Gastrocnemius medialis (tissue), 4 donors: ENCODE results near the gene PACSIN2. TPM values are rescaled to one million over a fixed set of nuclear protein-coding genes. Genes with fewer than 3 reads are reported as not detected.
A peak's percentile ranks its signal among the peaks of the same experiment; 100 is the strongest.
"Not testable (repeated sequence)": the region's sequence is repeated elsewhere in the genome, so short reads cannot be mapped to it uniquely, and the experiment has no call there.

Source experiments
- ATAC-seq, 2 donors: fragments of 150-250 bp; one replicate each; pipeline ENCODE4 v1.9.1; 2016
- DNase-seq, 2 donors: peaks; one replicate each; pipeline ENCODE4 v3.0.0-alpha.2; 2019
- H3K27ac ChIP-seq, 4 donors: fragments of 200-600 bp; sonication (generic); 1 replicate in 1 of 4; 2 replicates in 3 of 4; pipeline ENCODE4 v1.5.1; 2016 to 2018; ENCODE audit warnings: mild to moderate bottlenecking in 2 of 4, moderate library complexity in 1 of 4
- H3K27me3 ChIP-seq, 3 donors: fragments of 200-600 bp; sonication (generic) in 2 of 3; 1 replicate in 1 of 3; 2 replicates in 2 of 3; pipeline versions ENCODE4 v1.5.1 to v1.6.0; 2016 to 2019; ENCODE audit warnings: mild to moderate bottlenecking in 1 of 3, moderate library complexity in 1 of 3
- H3K36me3 ChIP-seq, 2 donors: fragments of 200-600 bp; sonication (generic) in 1 of 2; one replicate each; pipeline ENCODE4 v1.5.1; 2017 to 2018
- H3K4me1 ChIP-seq, 2 donors: fragments of 200-600 bp; sonication (generic) in 1 of 2; one replicate each; pipeline ENCODE4 v1.5.1; 2016 to 2017; ENCODE audit warnings: mild to moderate bottlenecking in 2 of 2
- H3K4me3 ChIP-seq, 4 donors: fragments of 200-600 bp; sonication (generic) in 3 of 4; 1 replicate in 1 of 4; 2 replicates in 3 of 4; pipeline ENCODE4 v1.5.1; 2016 to 2019; ENCODE audit warnings: mild to moderate bottlenecking in 2 of 4
- H3K9me3 ChIP-seq, 3 donors: fragments of 200-600 bp; sonication (generic) in 2 of 3; 1 replicate in 1 of 3; 2 replicates in 2 of 3; pipeline ENCODE4 v1.5.1; 2016 to 2019
- CTCF ChIP-seq, 5 experiments: fragments of 450-650 bp in 3 of 5; fragments of 200-600 bp in 2 of 5; sonication (generic) in 2 of 5; IDR thresholded peaks in 4 of 5; conservative IDR thresholded peaks in 1 of 5; 1 replicate in 4 of 5; 2 replicates in 1 of 5; pipeline ENCODE4 v1.5.1; 2016 to 2019; ENCODE audit warnings: antibody characterized with exemption in 5 of 5, mild to moderate bottlenecking in 3 of 5, moderate library complexity in 3 of 5
- POLR2A ChIP-seq, 2 donors: fragments of 450-650 bp; IDR thresholded peaks; one replicate each; pipeline ENCODE4 v1.6.1; 2017; ENCODE audit warnings: antibody characterized with exemption in 2 of 2, mild to moderate bottlenecking in 2 of 2, moderate library complexity in 2 of 2
- in situ Hi-C, 4 donors: fragments of 200-750 bp; cut with MboI; loops; one replicate each; pipeline versions ENCODE4 v1.15.0 to v1.8.0; 2017; ENCODE audit warnings: low sequenced_read_pairs in 4 of 4
- intact Hi-C: fragments of 100-400 bp; cut with DNase I; formaldehyde crosslinking; loops from one replicate; pipeline ENCODE4 v1.15.1; 2023; ENCODE audit warnings: low total_unique reads
- total RNA-seq, 4 donors: library from RNA; depleted of rRNA; stranded (reverse); fragments of >200 nt; gene quantifications; one replicate each; pipeline versions ENCODE4 v1.1.0 to v1.2.3, GENCODE V29; 2016

Gene PACSIN2
- total RNA-seq, 4 donors from 2014 or later: 37.3 to 45.9 (median 39.8) TPM

DNA sequence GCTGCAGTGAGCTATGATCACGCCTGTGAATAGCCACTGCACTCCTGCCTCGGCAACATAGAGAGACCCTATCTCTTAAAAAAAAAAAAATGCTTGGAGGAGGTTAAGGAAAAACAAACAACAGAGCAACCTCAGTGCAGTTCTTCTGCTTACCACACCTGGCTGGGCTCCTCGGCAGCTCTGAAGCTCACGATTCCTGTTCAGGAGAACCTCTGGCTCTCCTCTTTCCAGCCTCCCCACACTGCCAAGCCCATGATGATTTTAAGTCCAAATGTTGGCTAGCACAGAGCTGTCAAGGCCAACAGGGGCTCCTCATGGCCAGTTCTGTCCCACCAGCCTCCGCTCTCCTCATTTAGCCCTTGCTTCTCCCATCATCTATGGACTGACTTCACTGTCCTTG lies 88.2 kb downstream of the PACSIN2 start:
- TF ChIP-seq CTCF (IDR thresholded peaks at IDR 0.05 in 4 of 5, conservative IDR thresholded peaks at IDR 0.05 in 1 of 5) (no peak), POLR2A (IDR thresholded peaks at IDR 0.05) (no peak)
- no peaks in the 10 kb centered on the region for H3K36me3 ChIP-seq
- peak overlapping the region in 3 of 4 donors; percentile 26 to 36 (median 36) for H3K27ac ChIP-seq
- no peak for DNase-seq
- no peak overlapping the region for H3K4me3 ChIP-seq
- ATAC-seq: no peak
- peaks cover 69 to 81% of the 10 kb centered on the region in 2 donors for H3K4me1 ChIP-seq
- intact Hi-C loops (no loop called here), in situ Hi-C loops (no loop called here)
- no peaks in the 10 kb centered on the region for H3K27me3 ChIP-seq
- no peaks in the 10 kb centered on the region for H3K9me3 ChIP-seq

DNA sequence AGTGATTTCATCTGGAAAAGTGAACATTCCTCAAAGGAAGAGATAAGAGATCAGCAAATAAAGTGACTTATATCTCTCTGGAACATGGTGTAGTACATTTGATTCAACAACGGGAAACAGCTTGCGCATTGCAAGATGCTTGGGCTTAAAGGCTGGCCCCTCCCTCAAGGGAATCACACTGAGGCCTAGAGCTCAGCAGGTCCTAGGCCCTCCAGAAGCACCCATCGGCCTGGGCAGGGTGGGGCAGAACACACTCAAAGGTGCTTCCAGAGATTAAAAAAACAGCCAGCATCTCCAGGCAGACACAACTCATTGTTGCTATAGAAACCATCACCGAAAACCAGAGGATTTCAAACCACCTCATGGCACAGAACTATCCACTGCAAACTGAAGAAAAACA lies 88.8 kb downstream of the PACSIN2 start:
- intact Hi-C loops (no loop called here), in situ Hi-C loops (no loop called here)
- no peak for DNase-seq
- H3K36me3 ChIP-seq: no peaks in the 10 kb centered on the region
- no peak overlapping the region for H3K4me3 ChIP-seq
- peaks cover 67 to 82% of the 10 kb centered on the region in 2 donors for H3K4me1 ChIP-seq
- no peak for ATAC-seq
- no peaks in the 10 kb centered on the region for H3K27me3 ChIP-seq
- H3K9me3 ChIP-seq: no peaks in the 10 kb centered on the region
- H3K27ac ChIP-seq: peak overlapping the region; percentile 26 to 56 (median 39)
- no peak for TF ChIP-seq CTCF (IDR thresholded peaks at IDR 0.05 in 4 of 5, conservative IDR thresholded peaks at IDR 0.05 in 1 of 5)

GRCh38 chr22:42925598-42925997 lies 89.4 kb downstream of the PACSIN2 start:
- TF ChIP-seq CTCF (IDR thresholded peaks at IDR 0.05 in 4 of 5, conservative IDR thresholded peaks at IDR 0.05 in 1 of 5) (no peak), POLR2A (IDR thresholded peaks at IDR 0.05) (no peak)
- H3K4me3 ChIP-seq: no peak overlapping the region
- H3K27me3 ChIP-seq: no peaks in the 10 kb centered on the region
- in situ Hi-C loops: no loop called here
- peak overlapping the region in 3 of 4 donors; percentile 36 to 56 (median 53) for H3K27ac ChIP-seq
- ATAC-seq (no peak), DNase-seq (no peak)
- intact Hi-C loops: no loop called here
- H3K4me1 ChIP-seq: peaks cover 66 to 81% of the 10 kb centered on the region in 2 donors
- no peaks in the 10 kb centered on the region for H3K36me3 ChIP-seq
- no peaks in the 10 kb centered on the region for H3K9me3 ChIP-seq

DNA sequence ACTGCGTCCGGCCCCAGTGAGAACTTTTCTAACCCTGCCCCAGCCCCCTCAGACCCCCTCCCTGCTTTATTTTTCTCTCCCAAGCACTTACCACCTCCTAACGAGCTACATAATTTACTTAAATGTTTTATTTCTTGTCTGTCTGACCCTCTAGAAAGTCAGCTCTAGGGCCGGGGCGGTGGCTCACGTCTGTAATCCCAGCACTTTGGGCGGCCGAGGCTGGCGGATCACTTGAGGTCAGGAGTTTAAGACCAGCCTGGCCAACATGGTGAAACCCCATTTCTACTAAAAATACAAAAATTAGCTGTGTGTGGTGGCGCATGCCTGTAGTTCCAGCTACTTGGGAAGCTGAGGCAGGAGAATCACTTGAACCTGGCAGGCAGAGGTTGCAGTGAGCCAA lies 89.9 kb downstream of the PACSIN2 start:
- DNase-seq, H3K27me3 ChIP-seq, H3K9me3 ChIP-seq, H3K36me3 ChIP-seq, ATAC-seq, in situ Hi-C loops, H3K4me3 ChIP-seq, intact Hi-C loops: not testable (repeated sequence)
- peak overlapping the region in 2 of 4 donors; percentile 36 to 53 for H3K27ac ChIP-seq
- H3K4me1 ChIP-seq: peaks cover 66 to 80% of the 10 kb centered on the region in 2 donors

- in situ Hi-C loops (no loop called here), intact Hi-C loops (no loop called here)
- Histone ChIP-seq H3K4me3 (no peak overlapping the region), H3K4me1 (peaks cover 65 to 78% of the 10 kb centered on the region in 2 donors), H3K27ac (no peak overlapping the region), H3K9me3 (no peaks in the 10 kb centered on the region), H3K27me3 (no peaks in the 10 kb centered on the region), H3K36me3 (no peaks in the 10 kb centered on the region)
- ATAC-seq: no peak
- no peak for DNase-seq
- TF ChIP-seq CTCF (IDR thresholded peaks at IDR 0.05 in 4 of 5, conservative IDR thresholded peaks at IDR 0.05 in 1 of 5) (no peak), POLR2A (IDR thresholded peaks at IDR 0.05) (no peak)
These were observed 90.5 kb downstream of the PACSIN2 start for GRCh38 chr22:42924436-42924835.
